Measurements from ENCODE around the gene FIGN. TPM values are rescaled to one million over a fixed set of nuclear protein-coding genes. Genes with fewer than 3 reads are reported as not detected.

Gene FIGN
- total RNA-seq, 1 experiment from 2014 or later = 19.4 TPM

DNA sequence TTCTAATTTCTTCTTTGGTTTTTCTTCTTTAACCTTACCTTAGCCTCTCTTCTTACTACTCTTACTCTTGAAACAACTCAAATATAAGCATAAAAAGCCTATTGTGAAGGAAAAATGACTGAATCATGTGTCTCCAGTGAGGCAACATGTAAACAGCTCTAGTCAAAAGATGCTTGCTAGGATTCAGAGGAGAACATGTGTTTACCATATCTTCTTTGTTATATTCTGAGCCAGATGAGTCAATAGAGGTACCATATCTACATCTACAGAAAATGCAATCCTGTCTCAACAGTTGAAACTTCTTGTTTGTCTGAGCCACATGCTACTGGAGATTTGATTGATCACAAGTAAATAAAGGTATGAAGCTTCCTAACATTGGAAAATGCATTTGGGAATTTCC is 15.9 kb upstream of the FIGN start (continued):
- no peak for TF ChIP-seq JUN (CRISPR knock-in tag; IDR thresholded peaks at IDR 0.05)
- TF ChIP-seq, protein P1, sequence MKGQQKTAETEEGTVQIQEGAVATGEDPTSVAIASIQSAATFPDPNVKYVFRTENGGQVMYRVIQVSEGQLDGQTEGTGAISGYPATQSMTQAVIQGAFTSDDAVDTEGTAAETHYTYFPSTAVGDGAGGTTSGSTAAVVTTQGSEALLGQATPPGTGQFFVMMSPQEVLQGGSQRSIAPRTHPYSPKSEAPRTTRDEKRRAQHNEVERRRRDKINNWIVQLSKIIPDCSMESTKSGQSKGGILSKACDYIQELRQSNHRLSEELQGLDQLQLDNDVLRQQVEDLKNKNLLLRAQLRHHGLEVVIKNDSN (CRISPR knock-in tag; IDR thresholded peaks at IDR 0.05) = no peak
- TF ChIP-seq, protein P2, sequence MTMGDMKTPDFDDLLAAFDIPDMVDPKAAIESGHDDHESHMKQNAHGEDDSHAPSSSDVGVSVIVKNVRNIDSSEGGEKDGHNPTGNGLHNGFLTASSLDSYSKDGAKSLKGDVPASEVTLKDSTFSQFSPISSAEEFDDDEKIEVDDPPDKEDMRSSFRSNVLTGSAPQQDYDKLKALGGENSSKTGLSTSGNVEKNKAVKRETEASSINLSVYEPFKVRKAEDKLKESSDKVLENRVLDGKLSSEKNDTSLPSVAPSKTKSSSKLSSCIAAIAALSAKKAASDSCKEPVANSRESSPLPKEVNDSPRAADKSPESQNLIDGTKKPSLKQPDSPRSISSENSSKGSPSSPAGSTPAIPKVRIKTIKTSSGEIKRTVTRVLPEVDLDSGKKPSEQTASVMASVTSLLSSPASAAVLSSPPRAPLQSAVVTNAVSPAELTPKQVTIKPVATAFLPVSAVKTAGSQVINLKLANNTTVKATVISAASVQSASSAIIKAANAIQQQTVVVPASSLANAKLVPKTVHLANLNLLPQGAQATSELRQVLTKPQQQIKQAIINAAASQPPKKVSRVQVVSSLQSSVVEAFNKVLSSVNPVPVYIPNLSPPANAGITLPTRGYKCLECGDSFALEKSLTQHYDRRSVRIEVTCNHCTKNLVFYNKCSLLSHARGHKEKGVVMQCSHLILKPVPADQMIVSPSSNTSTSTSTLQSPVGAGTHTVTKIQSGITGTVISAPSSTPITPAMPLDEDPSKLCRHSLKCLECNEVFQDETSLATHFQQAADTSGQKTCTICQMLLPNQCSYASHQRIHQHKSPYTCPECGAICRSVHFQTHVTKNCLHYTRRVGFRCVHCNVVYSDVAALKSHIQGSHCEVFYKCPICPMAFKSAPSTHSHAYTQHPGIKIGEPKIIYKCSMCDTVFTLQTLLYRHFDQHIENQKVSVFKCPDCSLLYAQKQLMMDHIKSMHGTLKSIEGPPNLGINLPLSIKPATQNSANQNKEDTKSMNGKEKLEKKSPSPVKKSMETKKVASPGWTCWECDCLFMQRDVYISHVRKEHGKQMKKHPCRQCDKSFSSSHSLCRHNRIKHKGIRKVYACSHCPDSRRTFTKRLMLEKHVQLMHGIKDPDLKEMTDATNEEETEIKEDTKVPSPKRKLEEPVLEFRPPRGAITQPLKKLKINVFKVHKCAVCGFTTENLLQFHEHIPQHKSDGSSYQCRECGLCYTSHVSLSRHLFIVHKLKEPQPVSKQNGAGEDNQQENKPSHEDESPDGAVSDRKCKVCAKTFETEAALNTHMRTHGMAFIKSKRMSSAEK (CRISPR knock-in tag; IDR thresholded peaks at IDR 0.05; ENCODE audit: borderline replicate concordance) = no peak

DNA sequence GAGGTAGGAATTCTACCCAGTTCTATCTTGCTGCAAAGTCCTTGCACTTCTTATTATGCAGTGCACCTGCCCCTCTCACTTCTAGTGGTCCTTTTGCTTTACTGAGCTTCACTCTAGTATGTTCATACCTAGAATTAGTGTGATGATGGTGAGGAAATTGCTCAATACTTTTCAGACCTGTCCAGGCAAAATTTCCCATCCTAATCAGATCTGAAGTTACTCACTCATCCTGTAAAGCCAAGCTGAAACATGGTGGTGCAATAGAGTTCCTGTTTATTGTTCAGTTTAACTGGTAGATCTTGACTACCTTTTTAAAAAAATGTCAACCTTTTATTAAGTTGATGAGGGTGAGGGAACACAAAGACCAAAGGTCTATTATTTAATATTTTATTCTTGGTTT is 12.6 kb upstream of the FIGN start:
- Mint-ChIP-seq H3K4me1 (no peaks in the 10 kb centered on the region), H3K4me3 (no peak overlapping the region), H3K36me3 (no peaks in the 10 kb centered on the region), H3K9me3 (no peaks in the 10 kb centered on the region), H3K27ac (no peak overlapping the region), H3K27me3 (ENCODE audit: low read depth) (no peaks in the 10 kb centered on the region; the same call in 1 of the 2 replicates)
- TF ChIP-seq CREB1 (CRISPR knock-in tag; IDR thresholded peaks at IDR 0.05) = no peak
- TF ChIP-seq ZNF317 (CRISPR knock-in tag; IDR thresholded peaks at IDR 0.05; ENCODE audit: borderline replicate concordance, low read depth) = no peak
- TF ChIP-seq, protein P3, sequence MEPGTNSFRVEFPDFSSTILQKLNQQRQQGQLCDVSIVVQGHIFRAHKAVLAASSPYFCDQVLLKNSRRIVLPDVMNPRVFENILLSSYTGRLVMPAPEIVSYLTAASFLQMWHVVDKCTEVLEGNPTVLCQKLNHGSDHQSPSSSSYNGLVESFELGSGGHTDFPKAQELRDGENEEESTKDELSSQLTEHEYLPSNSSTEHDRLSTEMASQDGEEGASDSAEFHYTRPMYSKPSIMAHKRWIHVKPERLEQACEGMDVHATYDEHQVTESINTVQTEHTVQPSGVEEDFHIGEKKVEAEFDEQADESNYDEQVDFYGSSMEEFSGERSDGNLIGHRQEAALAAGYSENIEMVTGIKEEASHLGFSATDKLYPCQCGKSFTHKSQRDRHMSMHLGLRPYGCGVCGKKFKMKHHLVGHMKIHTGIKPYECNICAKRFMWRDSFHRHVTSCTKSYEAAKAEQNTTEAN (CRISPR knock-in tag; IDR thresholded peaks at IDR 0.05) = no peak
- TF ChIP-seq JUN (CRISPR knock-in tag; IDR thresholded peaks at IDR 0.05) = no peak
- TF ChIP-seq, protein P4, sequence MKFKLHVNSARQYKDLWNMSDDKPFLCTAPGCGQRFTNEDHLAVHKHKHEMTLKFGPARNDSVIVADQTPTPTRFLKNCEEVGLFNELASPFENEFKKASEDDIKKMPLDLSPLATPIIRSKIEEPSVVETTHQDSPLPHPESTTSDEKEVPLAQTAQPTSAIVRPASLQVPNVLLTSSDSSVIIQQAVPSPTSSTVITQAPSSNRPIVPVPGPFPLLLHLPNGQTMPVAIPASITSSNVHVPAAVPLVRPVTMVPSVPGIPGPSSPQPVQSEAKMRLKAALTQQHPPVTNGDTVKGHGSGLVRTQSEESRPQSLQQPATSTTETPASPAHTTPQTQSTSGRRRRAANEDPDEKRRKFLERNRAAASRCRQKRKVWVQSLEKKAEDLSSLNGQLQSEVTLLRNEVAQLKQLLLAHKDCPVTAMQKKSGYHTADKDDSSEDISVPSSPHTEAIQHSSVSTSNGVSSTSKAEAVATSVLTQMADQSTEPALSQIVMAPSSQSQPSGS (CRISPR knock-in tag; IDR thresholded peaks at IDR 0.05; ENCODE audit: borderline replicate concordance, low read depth) = no peak
- TF ChIP-seq FOXP1 (CRISPR knock-in tag; IDR thresholded peaks at IDR 0.05; ENCODE audit: borderline replicate concordance) = no peak
- TF ChIP-seq GABPB1 (CRISPR knock-in tag; IDR thresholded peaks at IDR 0.05) = no peak
- TF ChIP-seq, protein P5, sequence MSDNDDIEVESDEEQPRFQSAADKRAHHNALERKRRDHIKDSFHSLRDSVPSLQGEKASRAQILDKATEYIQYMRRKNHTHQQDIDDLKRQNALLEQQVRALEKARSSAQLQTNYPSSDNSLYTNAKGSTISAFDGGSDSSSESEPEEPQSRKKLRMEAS (CRISPR knock-in tag; IDR thresholded peaks at IDR 0.05) = no peak
- TF ChIP-seq, protein P6, sequence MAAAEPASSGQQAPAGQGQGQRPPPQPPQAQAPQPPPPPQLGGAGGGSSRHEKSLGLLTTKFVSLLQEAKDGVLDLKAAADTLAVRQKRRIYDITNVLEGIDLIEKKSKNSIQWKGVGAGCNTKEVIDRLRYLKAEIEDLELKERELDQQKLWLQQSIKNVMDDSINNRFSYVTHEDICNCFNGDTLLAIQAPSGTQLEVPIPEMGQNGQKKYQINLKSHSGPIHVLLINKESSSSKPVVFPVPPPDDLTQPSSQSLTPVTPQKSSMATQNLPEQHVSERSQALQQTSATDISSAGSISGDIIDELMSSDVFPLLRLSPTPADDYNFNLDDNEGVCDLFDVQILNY (CRISPR knock-in tag; IDR thresholded peaks at IDR 0.05) = no peak
- no peak for TF ChIP-seq TCF7 (CRISPR knock-in tag; IDR thresholded peaks at IDR 0.05; ENCODE audit: low read depth)
- TF ChIP-seq MXD4 (CRISPR knock-in tag; IDR thresholded peaks at IDR 0.05; ENCODE audit: borderline replicate concordance) = no peak
- no peak for TF ChIP-seq ZNF263 (CRISPR knock-in tag; IDR thresholded peaks at IDR 0.05; ENCODE audit: low read depth)
- no peak for TF ChIP-seq TEAD4 (CRISPR knock-in tag; IDR thresholded peaks at IDR 0.05)
- TF ChIP-seq CBFB (CRISPR knock-in tag; IDR thresholded peaks at IDR 0.05; ENCODE audit: low read depth) = no peak
- TF ChIP-seq SOX15 (CRISPR knock-in tag; IDR thresholded peaks at IDR 0.05) = no peak
- TF ChIP-seq, protein P7, sequence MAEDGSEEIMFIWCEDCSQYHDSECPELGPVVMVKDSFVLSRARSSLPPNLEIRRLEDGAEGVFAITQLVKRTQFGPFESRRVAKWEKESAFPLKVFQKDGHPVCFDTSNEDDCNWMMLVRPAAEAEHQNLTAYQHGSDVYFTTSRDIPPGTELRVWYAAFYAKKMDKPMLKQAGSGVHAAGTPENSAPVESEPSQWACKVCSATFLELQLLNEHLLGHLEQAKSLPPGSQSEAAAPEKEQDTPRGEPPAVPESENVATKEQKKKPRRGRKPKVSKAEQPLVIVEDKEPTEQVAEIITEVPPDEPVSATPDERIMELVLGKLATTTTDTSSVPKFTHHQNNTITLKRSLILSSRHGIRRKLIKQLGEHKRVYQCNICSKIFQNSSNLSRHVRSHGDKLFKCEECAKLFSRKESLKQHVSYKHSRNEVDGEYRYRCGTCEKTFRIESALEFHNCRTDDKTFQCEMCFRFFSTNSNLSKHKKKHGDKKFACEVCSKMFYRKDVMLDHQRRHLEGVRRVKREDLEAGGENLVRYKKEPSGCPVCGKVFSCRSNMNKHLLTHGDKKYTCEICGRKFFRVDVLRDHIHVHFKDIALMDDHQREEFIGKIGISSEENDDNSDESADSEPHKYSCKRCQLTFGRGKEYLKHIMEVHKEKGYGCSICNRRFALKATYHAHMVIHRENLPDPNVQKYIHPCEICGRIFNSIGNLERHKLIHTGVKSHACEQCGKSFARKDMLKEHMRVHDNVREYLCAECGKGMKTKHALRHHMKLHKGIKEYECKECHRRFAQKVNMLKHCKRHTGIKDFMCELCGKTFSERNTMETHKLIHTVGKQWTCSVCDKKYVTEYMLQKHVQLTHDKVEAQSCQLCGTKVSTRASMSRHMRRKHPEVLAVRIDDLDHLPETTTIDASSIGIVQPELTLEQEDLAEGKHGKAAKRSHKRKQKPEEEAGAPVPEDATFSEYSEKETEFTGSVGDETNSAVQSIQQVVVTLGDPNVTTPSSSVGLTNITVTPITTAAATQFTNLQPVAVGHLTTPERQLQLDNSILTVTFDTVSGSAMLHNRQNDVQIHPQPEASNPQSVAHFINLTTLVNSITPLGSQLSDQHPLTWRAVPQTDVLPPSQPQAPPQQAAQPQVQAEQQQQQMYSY (CRISPR knock-in tag; IDR thresholded peaks at IDR 0.05) = no peak
- no peak for TF ChIP-seq TEAD1 (CRISPR knock-in tag; IDR thresholded peaks at IDR 0.05)
- TF ChIP-seq, protein P8, sequence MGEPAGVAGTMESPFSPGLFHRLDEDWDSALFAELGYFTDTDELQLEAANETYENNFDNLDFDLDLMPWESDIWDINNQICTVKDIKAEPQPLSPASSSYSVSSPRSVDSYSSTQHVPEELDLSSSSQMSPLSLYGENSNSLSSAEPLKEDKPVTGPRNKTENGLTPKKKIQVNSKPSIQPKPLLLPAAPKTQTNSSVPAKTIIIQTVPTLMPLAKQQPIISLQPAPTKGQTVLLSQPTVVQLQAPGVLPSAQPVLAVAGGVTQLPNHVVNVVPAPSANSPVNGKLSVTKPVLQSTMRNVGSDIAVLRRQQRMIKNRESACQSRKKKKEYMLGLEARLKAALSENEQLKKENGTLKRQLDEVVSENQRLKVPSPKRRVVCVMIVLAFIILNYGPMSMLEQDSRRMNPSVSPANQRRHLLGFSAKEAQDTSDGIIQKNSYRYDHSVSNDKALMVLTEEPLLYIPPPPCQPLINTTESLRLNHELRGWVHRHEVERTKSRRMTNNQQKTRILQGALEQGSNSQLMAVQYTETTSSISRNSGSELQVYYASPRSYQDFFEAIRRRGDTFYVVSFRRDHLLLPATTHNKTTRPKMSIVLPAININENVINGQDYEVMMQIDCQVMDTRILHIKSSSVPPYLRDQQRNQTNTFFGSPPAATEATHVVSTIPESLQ (CRISPR knock-in tag; IDR thresholded peaks at IDR 0.05) = no peak
- DNase-seq (ENCODE audit: low spot score) (no peak), ATAC-seq (no peak)
- ChIA-PET CTCF (no interaction called here), POLR2A (no interaction called here)
